Measurements from ENCODE around the gene TCN2.
"Not testable (repeated sequence)": the region's sequence is repeated elsewhere in the genome, so short reads cannot be mapped to it uniquely, and the experiment has no call there.

TCN2 gene

GRCh38 chr22:30610299-30610698 lies 3.3 kb downstream of the TCN2 start:
- no peak for DNase-seq (ENCODE audit: low spot score)

DNA sequence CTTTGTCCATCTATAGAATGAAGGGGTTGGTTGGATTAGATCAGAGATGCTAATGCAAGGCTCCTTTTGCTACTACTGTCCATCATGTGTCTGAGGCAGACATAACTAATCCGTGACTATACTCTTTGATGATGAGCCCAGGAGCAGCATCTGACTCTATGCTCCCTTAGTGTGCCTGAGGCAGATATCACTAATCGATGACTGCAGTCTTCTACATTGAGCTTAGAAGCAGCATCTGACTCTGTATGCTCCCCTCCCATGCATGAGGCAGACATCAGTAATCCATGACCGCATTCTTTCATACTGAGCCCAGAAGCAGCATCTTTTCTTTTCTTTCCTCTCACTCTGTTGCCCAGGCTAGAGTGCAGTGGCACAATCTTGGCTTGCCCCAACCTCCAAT lies 4.2 kb downstream of the TCN2 start:
- no peak for DNase-seq (ENCODE audit: low spot score)

DNA sequence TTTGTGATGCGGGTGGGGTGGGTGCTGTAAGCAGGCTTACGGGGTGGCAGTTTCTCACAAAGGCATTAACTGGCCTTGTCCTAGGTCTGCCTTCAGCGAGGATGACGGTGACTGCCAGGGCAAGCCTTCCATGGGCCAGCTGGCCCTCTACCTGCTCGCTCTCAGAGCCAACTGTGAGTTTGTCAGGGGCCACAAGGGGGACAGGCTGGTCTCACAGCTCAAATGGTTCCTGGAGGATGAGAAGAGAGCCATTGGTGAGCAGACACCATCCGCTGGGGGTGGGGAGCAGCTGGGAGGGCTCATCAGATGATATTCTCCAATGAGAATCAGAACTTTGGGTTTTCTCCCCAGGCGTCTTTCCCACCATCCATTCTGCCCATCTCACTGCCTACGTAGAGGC lies 5.8 kb downstream of the TCN2 start:
- no peak for DNase-seq (ENCODE audit: low spot score)

DNA sequence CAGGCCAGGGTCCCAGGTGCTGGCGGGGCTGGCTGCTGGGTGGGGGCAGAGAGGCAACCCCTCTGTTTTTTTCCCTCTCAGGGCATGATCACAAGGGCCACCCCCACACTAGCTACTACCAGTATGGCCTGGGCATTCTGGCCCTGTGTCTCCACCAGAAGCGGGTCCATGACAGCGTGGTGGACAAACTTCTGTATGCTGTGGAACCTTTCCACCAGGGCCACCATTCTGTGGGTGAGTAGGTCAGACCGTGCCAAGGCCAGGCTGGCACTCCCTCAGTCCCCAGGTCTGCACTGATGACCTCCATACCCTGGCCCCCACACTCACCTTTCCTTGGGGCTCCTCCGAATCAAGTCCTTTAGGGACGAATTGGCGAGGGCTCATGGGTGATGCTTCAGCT lies 7.3 kb downstream of the TCN2 start:
- DNase-seq (ENCODE audit: low spot score), result no peak

DNA sequence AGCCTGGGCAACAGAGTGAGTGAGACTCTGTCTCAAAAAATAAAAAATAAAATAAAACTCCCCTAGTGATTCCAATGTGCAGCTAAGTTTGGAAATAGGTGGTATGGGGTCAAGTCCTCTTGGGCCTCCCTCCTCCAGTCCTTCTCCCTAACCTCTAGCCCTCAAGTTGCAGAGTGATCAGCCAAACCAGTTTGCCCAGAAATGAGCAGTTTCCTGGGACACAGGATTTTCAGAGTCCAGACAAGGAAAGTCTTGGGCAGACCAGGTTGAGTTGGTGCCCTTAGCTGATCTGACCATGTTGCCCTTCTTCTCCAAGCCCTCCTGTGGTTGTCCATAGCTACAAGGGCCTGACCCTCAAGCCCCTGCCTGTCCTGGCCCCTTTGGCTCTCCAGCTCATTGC lies 7.9 kb downstream of the TCN2 start:
- DNase-seq (ENCODE audit: low spot score), result no peak

- DNase-seq (ENCODE audit: low spot score), result no peak
Measured at GRCh38 chr22:30615543-30615954, 8.6 kb downstream of the TCN2 start.

DNA sequence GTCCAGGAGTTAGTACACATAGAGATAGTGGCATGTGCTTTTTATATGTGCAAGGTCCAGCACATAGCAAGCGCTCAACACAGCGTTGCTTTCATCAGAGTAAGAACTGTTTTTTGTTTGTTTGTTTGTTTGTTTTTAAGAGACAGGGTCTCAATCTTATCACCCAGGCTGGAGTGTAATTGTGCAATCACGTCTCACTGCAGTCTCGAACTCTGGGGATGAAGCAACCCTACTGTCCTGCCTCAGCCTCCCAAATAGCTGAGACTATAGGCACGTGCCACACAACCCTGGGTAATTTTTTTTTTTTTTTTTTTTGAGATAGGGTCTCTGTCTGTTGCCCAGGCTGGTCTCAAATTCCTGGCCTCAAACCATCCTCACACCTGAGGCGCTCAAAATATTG lies 10.8 kb downstream of the TCN2 start:
- no peak for DNase-seq (ENCODE audit: low spot score)

DNA sequence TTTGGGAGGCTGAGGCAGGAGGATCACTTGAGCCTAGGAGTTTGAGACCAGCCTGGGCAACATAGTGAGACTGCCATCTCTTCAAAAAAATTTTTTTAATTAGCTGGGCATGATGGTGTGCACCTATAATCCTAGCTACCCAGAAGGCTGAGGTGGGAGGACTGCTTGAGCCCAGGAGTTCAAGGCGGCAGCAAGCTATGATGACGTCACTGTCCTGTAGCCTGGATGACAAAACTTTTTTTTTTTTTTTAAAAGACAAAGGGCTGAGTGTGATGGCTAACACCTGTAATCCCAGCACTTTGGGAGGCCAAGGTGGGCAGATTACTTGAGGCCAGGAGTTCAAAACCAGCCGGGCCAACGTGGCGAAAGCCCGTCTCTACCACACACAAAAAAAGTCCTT lies 12.9 kb downstream of the TCN2 start:
- DNase-seq (ENCODE audit: low spot score), result not testable (repeated sequence)

DNA sequence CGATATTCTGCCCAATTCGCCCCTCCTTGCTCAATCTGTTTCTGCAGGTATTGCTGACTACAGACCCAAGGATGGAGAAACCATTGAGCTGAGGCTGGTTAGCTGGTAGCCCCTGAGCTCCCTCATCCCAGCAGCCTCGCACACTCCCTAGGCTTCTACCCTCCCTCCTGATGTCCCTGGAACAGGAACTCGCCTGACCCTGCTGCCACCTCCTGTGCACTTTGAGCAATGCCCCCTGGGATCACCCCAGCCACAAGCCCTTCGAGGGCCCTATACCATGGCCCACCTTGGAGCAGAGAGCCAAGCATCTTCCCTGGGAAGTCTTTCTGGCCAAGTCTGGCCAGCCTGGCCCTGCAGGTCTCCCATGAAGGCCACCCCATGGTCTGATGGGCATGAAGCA lies 19.4 kb downstream of the TCN2 start:
- DNase-seq (ENCODE audit: low spot score), result no peak

DNA sequence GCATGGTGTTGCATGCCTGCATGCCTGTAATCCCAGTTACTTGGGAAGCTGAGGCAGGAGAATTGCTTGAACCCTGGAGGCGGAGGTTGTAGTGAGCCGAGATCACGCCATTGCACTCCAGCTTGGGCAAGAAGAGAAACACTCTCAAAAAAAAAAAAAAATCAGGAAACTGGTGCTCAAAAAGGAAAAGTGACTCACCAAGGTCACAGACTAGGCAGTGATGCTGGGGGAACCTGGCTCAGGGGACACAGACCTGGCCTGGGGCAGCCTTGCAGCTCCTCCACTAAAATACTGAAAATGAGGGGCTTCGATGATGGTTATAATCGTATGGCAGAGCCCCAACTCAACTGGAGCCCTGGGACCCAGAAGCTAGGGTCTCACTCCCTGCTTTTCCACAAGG lies 20.5 kb downstream of the TCN2 start:
- no peak for DNase-seq (ENCODE audit: low spot score)

- DNase-seq (ENCODE audit: low spot score), result no peak
Measured at GRCh38 chr22:30628491-30628890, 21.5 kb downstream of the TCN2 start.

DNA sequence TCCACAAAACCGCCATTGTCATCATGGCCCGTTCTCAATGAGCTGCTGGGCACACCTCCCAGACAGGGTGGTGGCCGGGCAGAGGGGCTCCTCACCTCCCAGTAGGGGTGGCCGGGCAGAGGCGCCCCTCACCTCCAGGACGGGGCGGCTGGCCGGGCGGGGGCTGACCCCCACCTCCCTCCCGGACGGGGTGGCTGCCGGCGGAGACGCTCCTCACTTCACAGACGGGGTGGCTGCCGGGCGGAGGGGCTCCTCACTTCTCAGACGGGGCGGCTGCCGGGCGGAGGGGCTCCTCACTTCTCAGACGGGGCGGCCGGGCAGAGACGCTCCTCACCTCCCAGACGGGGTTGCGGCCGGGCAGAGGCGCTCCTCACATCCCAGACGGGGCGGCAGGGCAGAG lies 24.5 kb downstream of the TCN2 start:
- not testable (repeated sequence) for DNase-seq (ENCODE audit: low spot score)

DNA sequence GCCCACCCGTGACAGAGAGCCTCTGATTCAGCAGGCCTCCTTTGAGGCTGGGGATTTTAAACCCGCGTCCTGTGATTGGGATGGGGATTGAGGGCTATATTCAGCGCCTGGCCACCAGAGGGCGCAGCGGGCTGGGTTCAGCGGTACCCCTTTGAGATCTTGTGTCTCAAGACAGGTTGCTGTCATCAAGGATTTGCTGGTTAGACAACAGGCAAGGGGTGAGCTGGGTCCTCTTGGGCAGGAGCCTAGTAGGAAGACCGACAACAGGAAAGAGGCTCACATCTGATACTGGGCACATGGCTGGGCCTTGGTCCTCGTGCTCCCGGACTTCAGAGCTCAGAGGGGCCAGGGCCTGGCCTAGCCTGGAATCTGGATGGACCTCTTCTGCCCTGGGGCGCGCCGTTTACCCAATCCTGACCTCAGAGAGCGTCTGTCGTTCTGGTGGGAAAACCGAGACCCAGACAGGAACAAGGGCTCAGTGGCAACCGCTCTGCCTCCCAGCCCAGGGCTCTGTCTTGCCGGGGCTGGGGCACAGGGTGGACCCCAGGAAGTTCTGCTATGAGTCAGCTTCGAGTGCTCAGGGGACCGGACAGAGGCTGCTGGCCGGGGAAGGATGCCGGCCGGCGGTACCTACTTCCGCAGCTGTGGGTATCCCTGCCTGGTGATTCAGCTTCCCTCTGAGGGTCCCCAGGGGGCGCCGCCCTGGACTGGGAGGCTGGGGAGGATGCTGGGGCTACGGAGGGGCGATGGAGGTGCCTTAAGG lies 27.7 kb downstream of the TCN2 start:
- DNase-seq (ENCODE audit: low spot score), result peak; percentile 85

DNA sequence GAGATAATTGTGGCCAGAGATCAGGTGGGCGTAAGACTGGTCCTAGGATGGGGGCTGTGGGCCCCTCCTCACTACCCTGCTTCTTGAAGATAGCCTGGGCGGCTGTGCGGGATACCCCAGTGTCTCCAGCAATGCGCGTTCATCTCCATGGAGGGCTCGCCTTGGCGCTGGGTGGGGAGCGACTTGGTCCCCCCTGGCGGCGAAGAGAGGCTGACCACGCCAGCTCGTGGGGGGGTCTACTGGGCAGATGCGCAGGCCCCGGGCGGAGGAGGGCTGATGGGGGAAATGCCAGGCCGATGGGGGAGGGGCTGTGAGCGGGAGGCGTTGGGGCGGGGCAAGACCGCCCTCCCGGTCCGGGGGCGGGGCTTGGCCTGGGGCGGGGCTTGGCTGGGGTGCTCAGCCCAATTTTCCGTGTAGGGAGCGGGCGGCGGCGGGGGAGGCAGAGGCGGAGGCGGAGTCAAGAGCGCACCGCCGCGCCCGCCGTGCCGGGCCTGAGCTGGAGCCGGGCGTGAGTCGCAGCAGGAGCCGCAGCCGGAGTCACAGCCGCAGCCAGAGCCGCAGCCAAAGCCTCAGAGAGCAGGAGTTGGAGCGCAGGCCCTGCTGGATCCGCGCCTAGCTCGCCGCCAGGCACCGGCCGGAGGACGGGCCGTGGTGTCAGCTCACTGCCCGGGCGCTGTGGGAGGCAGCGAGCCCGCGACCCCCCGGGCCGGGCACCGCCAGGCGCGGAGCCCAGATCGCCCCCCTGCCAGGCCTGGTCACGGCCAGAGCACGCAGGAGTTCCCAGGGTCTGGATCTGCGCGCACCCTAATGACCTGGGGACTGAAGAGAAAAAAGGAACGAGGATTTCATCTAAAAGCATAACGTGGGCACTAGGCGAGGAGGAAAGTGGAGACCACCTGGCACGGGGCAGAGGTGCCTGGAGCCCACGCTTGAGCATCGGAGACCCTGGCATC lies 28.6 kb downstream of the TCN2 start, which contains the start of gene SLC35E4:
Gene SLC35E4, plus strand, starts transcription at position 509 of the 953 bp plus-strand sequence. CDS start 670 bp downstream, outside the sequence.
- peak; percentile 92 for DNase-seq (ENCODE audit: low spot score)

- peak; percentile 58 for DNase-seq (ENCODE audit: low spot score)
Measured at GRCh38 chr22:30636226-30637077, 29.5 kb downstream of the TCN2 start.

GRCh38 chr22:30637701-30638114 lies 30.7 kb downstream of the TCN2 start:
- no peak for DNase-seq (ENCODE audit: low spot score)

DNA sequence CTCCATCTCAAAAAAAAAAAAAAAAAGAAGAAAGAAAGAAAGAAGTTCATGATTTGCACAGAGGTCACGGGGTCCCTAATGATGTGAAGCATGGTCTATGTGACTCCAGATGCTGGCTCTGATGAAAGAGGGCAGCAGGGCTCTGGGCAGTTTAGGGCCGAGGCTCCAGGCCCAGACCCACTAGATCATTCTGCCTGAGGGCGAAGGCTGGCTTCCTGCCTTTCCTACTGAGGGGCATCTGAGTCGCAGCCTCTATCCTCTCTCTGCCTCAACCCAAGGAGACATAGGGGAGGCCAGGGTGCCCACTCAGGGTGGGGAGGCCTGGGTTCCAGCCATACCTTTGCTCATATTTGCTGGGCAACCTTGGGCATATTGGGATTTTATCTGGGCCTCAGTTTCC lies 33.4 kb downstream of the TCN2 start:
- no peak for DNase-seq (ENCODE audit: low spot score)

- no peak for DNase-seq (ENCODE audit: low spot score)
Measured at GRCh38 chr22:30640839-30641430, 34.0 kb downstream of the TCN2 start.

DNA sequence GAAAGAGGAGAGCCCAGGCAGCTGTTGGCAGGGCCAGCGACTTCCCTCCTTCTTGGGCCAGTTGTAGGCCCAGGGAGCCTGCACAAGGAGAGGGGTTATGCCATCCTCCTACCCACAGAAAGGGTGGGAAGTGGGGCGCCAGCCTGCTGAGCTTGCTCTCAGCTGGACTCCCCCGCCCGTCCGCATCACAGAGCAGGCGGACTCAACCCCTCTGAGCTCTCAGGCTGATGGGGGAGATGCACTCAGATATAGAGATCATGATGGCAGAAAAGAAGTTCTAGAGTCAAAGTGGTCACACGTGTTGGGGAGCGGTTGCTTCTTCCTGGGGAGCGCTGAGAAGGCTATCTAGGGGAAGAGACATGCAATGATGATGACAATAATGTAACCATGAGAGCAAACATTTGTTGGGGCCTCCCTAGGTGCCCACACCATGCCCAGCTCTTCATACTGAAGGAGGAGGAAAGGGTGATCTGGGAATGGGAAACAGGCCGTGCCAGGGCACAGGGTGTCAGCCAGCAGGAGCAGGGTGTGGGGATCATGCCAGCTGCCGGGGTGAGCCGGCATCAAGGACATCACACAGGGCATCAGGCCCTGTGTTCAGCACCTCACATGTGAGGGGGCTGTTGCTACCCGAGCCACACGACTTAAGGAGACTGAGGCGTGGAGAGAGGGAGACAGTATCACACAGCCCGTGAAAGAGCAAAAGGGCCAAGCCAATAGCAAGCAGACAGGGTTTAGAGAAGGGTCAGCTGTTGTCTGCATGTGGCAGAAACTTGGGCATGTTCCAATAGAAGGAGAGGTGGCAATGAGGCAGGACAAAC lies 36.3 kb downstream of the TCN2 start:
- DNase-seq (ENCODE audit: low spot score), result no peak

DNA sequence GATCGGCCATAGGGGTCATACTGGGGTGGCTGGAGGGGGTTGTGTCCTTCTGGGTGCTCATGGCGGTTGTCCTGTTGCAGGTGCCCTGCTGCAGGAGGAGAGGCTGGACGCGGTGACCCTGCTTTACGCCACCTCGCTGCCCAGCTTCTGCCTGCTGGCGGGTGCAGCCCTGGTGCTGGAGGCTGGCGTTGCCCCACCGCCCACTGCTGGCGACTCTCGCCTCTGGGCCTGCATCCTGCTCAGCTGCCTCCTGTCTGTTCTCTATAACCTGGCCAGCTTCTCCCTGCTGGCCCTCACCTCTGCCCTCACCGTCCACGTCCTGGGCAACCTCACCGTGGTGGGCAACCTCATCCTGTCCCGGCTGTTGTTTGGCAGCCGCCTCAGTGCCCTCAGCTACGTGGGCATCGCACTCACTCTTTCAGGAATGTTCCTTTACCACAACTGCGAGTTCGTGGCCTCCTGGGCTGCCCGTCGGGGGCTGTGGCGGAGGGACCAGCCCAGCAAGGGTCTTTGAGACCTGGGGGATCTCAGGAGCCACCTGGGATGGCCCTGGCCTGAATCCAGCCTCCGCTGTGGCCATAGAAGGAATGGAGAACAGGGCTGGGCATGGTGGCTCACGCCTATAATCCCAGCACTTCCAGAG lies 39.7 kb downstream of the TCN2 start:
- DNase-seq (ENCODE audit: low spot score), result no peak

Data from LoVo (cell line).